ENCODE data around the gene NXN.

GRCh38 chr17:977166-977565, 2.4 kb downstream of the NXN start:
- no peak for TF ChIP-seq CTCF (IDR thresholded peaks at IDR 0.05)
- no peak for TF ChIP-seq EP300 (IDR thresholded peaks at IDR 0.05)
- TF ChIP-seq POLR2A (IDR thresholded peaks at IDR 0.05), result no peak

All from ovary (tissue), 3 donors.